Measurements from ENCODE around the gene STIM1.
"Not testable (repeated sequence)": the region's sequence is repeated elsewhere in the genome, so short reads cannot be mapped to it uniquely, and the experiment has no call there.

The STIM1 gene

GRCh38 chr11:3810951-3811350 is 44.5 kb upstream of the STIM1 start:
- H3K27me3 ChIP-seq, result no peaks in the 10 kb centered on the region
- no peaks in the 10 kb centered on the region for H3K36me3 ChIP-seq
- no peak overlapping the region for H3K27ac ChIP-seq
- intact Hi-C loops (cut with DNase I; ENCODE audit: low total_unique reads), result no loop called here
- no peak for DNase-seq
- peaks cover 0 to 13% (median 3%) of the 10 kb centered on the region in 4 donors for H3K4me1 ChIP-seq
- H3K4me3 ChIP-seq, result no peak overlapping the region
- H3K9me3 ChIP-seq, result no peaks in the 10 kb centered on the region
- no peak for TF ChIP-seq CTCF (IDR thresholded peaks at IDR 0.05)

DNA sequence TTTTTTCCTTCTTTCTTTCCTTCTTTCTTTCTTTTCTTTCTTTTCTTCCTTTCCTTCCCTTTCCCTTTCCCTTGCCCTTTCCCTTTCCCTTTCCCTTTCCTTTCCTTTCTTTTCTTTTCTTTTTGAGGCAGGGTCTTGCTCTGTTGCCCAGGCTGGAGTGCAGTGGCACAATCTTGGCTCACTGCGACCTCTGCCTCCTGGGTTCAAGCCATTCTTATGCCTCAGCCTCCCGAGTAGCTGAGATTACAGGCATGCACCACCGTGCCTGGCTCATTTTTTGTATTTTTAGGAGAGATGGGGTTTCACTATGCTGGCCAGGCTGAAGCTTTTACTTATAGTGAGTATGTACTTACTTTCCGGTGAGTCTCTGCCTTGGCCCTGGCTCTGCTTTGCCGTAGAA is 40.6 kb upstream of the STIM1 start:
- intact Hi-C loops (cut with DNase I; ENCODE audit: low total_unique reads); H3K9me3 ChIP-seq; DNase-seq; H3K36me3 ChIP-seq; H3K27ac ChIP-seq; H3K27me3 ChIP-seq; H3K4me1 ChIP-seq; H3K4me3 ChIP-seq: not testable (repeated sequence)

DNA sequence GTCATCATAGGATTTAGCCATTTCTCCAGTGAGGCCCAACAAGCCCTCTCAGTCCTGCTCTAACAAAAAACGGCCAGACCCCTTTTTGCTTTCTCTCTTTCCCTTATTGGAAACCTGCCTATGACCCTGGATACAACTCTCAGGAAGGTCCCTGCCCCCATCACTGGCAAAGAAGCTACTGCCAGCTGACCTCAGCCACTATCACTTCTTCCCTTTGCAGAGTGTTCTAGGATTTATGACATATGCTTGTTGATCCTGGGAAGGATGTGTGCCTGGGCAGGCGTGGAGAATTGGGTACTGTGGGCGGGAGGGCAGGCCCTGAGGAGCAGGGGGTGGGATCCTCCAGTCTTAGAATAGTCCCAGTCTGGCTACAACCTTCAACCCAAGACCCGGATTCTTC is 39.6 kb upstream of the STIM1 start:
- no peak overlapping the region for H3K27ac ChIP-seq

DNA sequence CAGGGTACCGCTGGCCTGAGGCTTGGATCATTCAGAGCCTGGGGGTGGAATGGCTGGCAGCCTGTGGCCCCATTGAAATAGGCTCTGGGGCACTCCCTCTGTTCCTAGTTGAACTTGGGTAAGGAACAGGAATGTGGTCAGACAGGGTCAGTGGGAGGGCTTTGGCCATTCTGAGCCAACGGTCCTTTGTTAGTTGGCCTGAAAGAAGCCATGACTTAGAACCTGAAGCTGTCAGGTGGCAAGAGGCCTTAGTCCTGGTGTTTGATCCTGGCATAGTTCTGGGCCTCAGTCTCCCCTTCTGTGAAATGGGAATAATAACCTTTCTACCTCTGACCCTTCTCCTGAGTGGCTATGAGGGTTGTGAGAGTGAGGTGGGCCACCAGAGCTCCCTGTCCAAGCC is 38.8 kb upstream of the STIM1 start:
- Histone ChIP-seq H3K27me3 (no peaks in the 10 kb centered on the region), H3K27ac (no peak overlapping the region), H3K36me3 (no peaks in the 10 kb centered on the region), H3K4me3 (no peak overlapping the region), H3K4me1 (peaks cover 0 to 6% (median 0%) of the 10 kb centered on the region in 4 donors), H3K9me3 (no peaks in the 10 kb centered on the region)
- DNase-seq, result no peak
- TF ChIP-seq CTCF (IDR thresholded peaks at IDR 0.05), result no peak
- intact Hi-C loops (cut with DNase I; ENCODE audit: low total_unique reads), result no loop called here

More for the DNA sequence above, 39.6 kb upstream of the STIM1 start:
- TF ChIP-seq CTCF (IDR thresholded peaks at IDR 0.05), result no peak
- Histone ChIP-seq H3K36me3 (no peaks in the 10 kb centered on the region), H3K9me3 (no peaks in the 10 kb centered on the region), H3K27me3 (no peaks in the 10 kb centered on the region), H3K4me3 (no peak overlapping the region), H3K4me1 (peaks cover 0 to 6% (median 0%) of the 10 kb centered on the region in 4 donors)
- intact Hi-C loops (cut with DNase I; ENCODE audit: low total_unique reads), result no loop called here
- DNase-seq, result no peak

- Histone ChIP-seq H3K9me3 (no peaks in the 10 kb centered on the region), H3K4me1 (peaks cover 0 to 6% (median 0%) of the 10 kb centered on the region in 4 donors), H3K27ac (no peak overlapping the region), H3K27me3 (no peaks in the 10 kb centered on the region), H3K4me3 (no peak overlapping the region), H3K36me3 (no peaks in the 10 kb centered on the region)
- intact Hi-C loops (cut with DNase I; ENCODE audit: low total_unique reads), result no loop called here
- no peak for TF ChIP-seq CTCF (IDR thresholded peaks at IDR 0.05)
- no peak for DNase-seq
These were observed 38.2 kb upstream of the STIM1 start for GRCh38 chr11:3817181-3817800.

DNA sequence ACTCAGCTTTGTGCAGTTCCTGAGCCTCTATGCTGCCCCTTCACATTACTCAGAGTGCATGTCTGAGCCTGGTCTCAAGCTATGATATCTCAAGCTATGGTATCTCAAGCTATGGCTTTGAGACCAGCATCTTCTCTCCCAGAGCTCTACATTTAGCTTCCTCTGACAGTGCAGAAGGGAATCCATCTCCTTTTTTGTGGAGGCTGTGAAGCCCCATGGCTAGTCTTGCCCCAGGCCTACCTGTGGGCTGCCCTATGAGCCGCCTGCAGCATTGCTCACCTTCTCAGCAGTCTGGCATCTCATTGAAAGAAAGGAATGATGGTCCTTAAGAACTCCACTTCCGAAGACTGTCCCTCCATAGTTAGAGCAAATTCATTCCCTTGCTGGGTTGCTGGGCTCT is 34.5 kb upstream of the STIM1 start:
- H3K4me1 ChIP-seq, result peaks cover 0 to 6% (median 0%) of the 10 kb centered on the region in 4 donors
- H3K4me3 ChIP-seq, result no peak overlapping the region
- no peaks in the 10 kb centered on the region for H3K27me3 ChIP-seq
- no peaks in the 10 kb centered on the region for H3K9me3 ChIP-seq
- DNase-seq, result no peak
- H3K36me3 ChIP-seq, result peaks cover 0 to 16% (median 0%) of the 10 kb centered on the region in 3 donors
- H3K27ac ChIP-seq, result no peak overlapping the region
- TF ChIP-seq CTCF (IDR thresholded peaks at IDR 0.05), result no peak
- intact Hi-C loops (cut with DNase I; ENCODE audit: low total_unique reads), result no loop called here
